Measurements from ENCODE around the gene LSM14B. TPM values are rescaled to one million over a fixed set of nuclear protein-coding genes. Genes with fewer than 3 reads are reported as not detected.

Gene LSM14B
- total RNA-seq, 1 experiment from 2014 or later: 51.3 TPM

DNA sequence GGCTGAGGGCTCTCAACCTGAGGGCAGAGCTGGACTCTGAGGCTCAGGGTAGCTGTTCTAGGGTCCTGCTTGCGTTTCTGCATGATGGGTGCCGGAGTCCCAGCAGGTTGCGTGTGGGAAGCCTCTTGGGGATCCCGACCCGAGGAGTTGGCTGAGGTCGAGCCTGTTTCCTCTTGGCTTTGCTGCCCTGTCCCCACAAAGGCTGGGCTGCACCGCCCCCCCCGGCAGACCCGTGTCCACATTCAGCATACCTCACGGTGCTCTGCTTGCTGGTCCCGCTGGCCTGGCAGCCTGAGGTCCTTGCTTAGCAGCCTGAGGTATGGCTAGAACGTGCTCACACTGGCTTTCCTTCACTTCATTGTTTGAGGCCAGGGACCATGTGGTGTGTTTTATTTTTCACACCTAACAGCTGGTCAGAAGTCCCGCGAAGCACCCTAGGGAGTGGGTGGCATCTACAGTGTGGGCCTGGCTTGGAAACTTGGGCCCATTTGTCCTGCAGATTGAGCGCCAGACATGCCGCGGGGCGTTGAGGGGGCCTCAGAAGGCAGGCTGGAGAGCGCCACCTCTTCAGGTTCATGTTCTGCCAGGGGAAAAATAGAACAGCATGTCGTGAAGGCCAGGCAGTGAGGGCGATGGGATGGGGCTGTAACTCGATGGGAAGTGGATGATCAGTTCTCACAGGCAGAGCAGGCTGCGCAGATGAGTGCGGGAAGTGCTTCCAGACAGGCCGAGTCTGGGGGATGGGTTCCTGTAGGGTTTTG lies 9.5 kb downstream of the LSM14B start:
- H3K36me3 ChIP-seq (ENCODE audit: control insufficient read depth in 1 of 2, insufficient read depth in 2 of 2, low read length in 2 of 2): peaks cover 56 to 57% of the 10 kb centered on the region in 2 experiments
- no peaks in the 10 kb centered on the region for H4K20me1 ChIP-seq (ENCODE audit: insufficient read depth)
- DNase-seq (ENCODE audit: low read depth, low spot score) (no peak), ATAC-seq (no peak)
- no TSS peak for BruUV-seq (replicated peaks)
- no peak overlapping the region for H3K27ac ChIP-seq (ENCODE audit: low read depth, low read length)
- H2AFZ ChIP-seq (ENCODE audit: low read depth, low read length, poor library complexity, severe bottlenecking): no peak overlapping the region
- no peaks in the 10 kb centered on the region for H3K9me3 ChIP-seq (ENCODE audit: control insufficient read depth in 1 of 2, insufficient read depth in 1 of 2, low read depth in 1 of 2, low read length in 2 of 2)
- no peak overlapping the region for H3K9ac ChIP-seq (ENCODE audit: low read length)
- no peaks in the 10 kb centered on the region for H3K4me1 ChIP-seq (ENCODE audit: control insufficient read depth in 1 of 2, insufficient read depth in 2 of 2, low read length in 2 of 2)
- no peak for TF ChIP-seq EGR1 (IDR thresholded peaks at IDR 0.05; ENCODE audit: low read depth)
- no peak for TF ChIP-seq TCF7L2 (IDR thresholded peaks at IDR 0.05; ENCODE audit: borderline replicate concordance, extremely low read depth, insufficient read depth, insufficient read length)
- TF ChIP-seq YY1 (IDR thresholded peaks at IDR 0.05; ENCODE audit: extremely low read depth, insufficient replicate concordance, low read depth, low read length): no peak
- TF ChIP-seq POLR2A (IDR thresholded peaks at IDR 0.05; ENCODE audit: borderline replicate concordance, extremely low read depth, insufficient read depth, insufficient read length): no peak
- TF ChIP-seq SRF (IDR thresholded peaks at IDR 0.05; ENCODE audit: low read depth): no peak
- no peak for TF ChIP-seq JUND (IDR thresholded peaks at IDR 0.05)
- TF ChIP-seq ZFX (IDR thresholded peaks at IDR 0.05): no peak
- TF ChIP-seq ELF1 (IDR thresholded peaks at IDR 0.05; ENCODE audit: borderline replicate concordance, low read depth): no peak
- no peak for TF ChIP-seq FOSL1 (IDR thresholded peaks at IDR 0.05; ENCODE audit: low read depth)
- TF ChIP-seq, protein P1, sequence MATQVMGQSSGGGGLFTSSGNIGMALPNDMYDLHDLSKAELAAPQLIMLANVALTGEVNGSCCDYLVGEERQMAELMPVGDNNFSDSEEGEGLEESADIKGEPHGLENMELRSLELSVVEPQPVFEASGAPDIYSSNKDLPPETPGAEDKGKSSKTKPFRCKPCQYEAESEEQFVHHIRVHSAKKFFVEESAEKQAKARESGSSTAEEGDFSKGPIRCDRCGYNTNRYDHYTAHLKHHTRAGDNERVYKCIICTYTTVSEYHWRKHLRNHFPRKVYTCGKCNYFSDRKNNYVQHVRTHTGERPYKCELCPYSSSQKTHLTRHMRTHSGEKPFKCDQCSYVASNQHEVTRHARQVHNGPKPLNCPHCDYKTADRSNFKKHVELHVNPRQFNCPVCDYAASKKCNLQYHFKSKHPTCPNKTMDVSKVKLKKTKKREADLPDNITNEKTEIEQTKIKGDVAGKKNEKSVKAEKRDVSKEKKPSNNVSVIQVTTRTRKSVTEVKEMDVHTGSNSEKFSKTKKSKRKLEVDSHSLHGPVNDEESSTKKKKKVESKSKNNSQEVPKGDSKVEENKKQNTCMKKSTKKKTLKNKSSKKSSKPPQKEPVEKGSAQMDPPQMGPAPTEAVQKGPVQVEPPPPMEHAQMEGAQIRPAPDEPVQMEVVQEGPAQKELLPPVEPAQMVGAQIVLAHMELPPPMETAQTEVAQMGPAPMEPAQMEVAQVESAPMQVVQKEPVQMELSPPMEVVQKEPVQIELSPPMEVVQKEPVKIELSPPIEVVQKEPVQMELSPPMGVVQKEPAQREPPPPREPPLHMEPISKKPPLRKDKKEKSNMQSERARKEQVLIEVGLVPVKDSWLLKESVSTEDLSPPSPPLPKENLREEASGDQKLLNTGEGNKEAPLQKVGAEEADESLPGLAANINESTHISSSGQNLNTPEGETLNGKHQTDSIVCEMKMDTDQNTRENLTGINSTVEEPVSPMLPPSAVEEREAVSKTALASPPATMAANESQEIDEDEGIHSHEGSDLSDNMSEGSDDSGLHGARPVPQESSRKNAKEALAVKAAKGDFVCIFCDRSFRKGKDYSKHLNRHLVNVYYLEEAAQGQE (IDR thresholded peaks at IDR 0.05; ENCODE audit: low read depth): no peak
- TF ChIP-seq, protein P2, sequence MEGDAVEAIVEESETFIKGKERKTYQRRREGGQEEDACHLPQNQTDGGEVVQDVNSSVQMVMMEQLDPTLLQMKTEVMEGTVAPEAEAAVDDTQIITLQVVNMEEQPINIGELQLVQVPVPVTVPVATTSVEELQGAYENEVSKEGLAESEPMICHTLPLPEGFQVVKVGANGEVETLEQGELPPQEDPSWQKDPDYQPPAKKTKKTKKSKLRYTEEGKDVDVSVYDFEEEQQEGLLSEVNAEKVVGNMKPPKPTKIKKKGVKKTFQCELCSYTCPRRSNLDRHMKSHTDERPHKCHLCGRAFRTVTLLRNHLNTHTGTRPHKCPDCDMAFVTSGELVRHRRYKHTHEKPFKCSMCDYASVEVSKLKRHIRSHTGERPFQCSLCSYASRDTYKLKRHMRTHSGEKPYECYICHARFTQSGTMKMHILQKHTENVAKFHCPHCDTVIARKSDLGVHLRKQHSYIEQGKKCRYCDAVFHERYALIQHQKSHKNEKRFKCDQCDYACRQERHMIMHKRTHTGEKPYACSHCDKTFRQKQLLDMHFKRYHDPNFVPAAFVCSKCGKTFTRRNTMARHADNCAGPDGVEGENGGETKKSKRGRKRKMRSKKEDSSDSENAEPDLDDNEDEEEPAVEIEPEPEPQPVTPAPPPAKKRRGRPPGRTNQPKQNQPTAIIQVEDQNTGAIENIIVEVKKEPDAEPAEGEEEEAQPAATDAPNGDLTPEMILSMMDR (IDR thresholded peaks at IDR 0.05 in 2 of 3, conservative IDR thresholded peaks at IDR 0.05 in 1 of 3; ENCODE audit: borderline replicate concordance in 1 of 3, insufficient read depth in 1 of 3, low read depth in 2 of 3, low read length in 2 of 3): no peak
- TF ChIP-seq CBX3 (IDR thresholded peaks at IDR 0.05; ENCODE audit: low read depth): no peak
- no peak for TF ChIP-seq SIN3A (IDR thresholded peaks at IDR 0.05; ENCODE audit: low read depth)
- no peak for TF ChIP-seq MAX (IDR thresholded peaks at IDR 0.05)
- no peak for TF ChIP-seq EZH2phosphoT487 (IDR thresholded peaks at IDR 0.05; ENCODE audit: borderline replicate concordance)
- TF ChIP-seq CEBPB (IDR thresholded peaks at IDR 0.05; ENCODE audit: low read depth): no peak
- TF ChIP-seq EZH2 (IDR thresholded peaks at IDR 0.05): no peak
- H3K27me3 ChIP-seq (ENCODE audit: insufficient read depth, low read length): no peaks in the 10 kb centered on the region
- H3K4me2 ChIP-seq (ENCODE audit: low read length): no peak overlapping the region
- H3K4me3 ChIP-seq (replicated peaks in 1 of 2; ENCODE audit: low read depth in 1 of 2, low read length in 2 of 2): no peak overlapping the region
- CTCF ChIA-PET: no interaction called here
- H3K79me2 ChIP-seq (ENCODE audit: insufficient read depth, low read length): peaks cover 7% of the 10 kb centered on the region; the same call in 1 of the 2 replicates
- H3K9me2 ChIP-seq (ENCODE audit: insufficient read depth): no peaks in the 10 kb centered on the region
- POLR2A ChIA-PET: no interaction called here
- RAD21 ChIA-PET (ENCODE audit: low non-redundant PET in 1 of 2, low total read pairs in 2 of 2, uncharacterized antibody in 2 of 2, unreplicated experiment in 2 of 2): no interaction called here
- intact Hi-C loops (cut with micrococcal nuclease): no loop called here
